Activated naive CD8-positive, alpha-beta T cell treated with anti-CD3 and anti-CD28 coated beads, Interleukin-2, amount 10 ng/mL, durations not matched to agents 7 days and 5 days (primary cell): Measurements from ENCODE around the gene TMEM87B. TPM values are rescaled to one million over a fixed set of nuclear protein-coding genes. Genes with fewer than 3 reads are reported as not detected.
A peak's percentile ranks its signal among the peaks of the same experiment; 100 is the strongest.

ENCODE experiments used
- ATAC-seq: fragments of 150-1000 bp; cut with Tn5 transposase; one replicate; pipeline ENCODE4 v1.10.0; 2021; ENCODE audit warnings: low read depth, moderate library complexity
- POLR2A ChIA-PET: fragments of 350-600 bp; sonication (Branson Sonifier 250); formaldehyde crosslinking; loops from one replicate; lab custom pipeline; 2021; ENCODE audit warnings: antibody characterized with exemption; lab: Charles Lee
- DNase-seq: peaks from one replicate; pipeline ENCODE4 v3.0.0; 2021
- H3K27ac Mint-ChIP-seq: one replicate; pipeline ENCODE4 v1.8.0; 2022; ENCODE audit warnings: mild to moderate bottlenecking, mixed read lengths
- H3K27me3 Mint-ChIP-seq: one replicate; pipeline ENCODE4 v1.8.0; 2022; ENCODE audit warnings: mild to moderate bottlenecking, moderate library complexity, mixed read lengths
- H3K36me3 Mint-ChIP-seq: one replicate; pipeline ENCODE4 v1.8.0; 2021; ENCODE audit warnings: mild to moderate bottlenecking, mixed read lengths
- H3K4me1 Mint-ChIP-seq: one replicate; pipeline ENCODE4 v1.8.0; 2021; ENCODE audit warnings: mixed read lengths
- H3K4me3 Mint-ChIP-seq: one replicate; pipeline ENCODE4 v1.8.0; 2022; ENCODE audit warnings: mild to moderate bottlenecking, moderate library complexity, mixed read lengths
- H3K9me3 Mint-ChIP-seq: one replicate; pipeline ENCODE4 v1.8.0; 2021; ENCODE audit warnings: mixed read lengths
- total RNA-seq, 2 experiments: library from RNA; stranded (reverse); gene quantifications; one replicate each; pipeline ENCODE4 v1.2.3, GENCODE V29; 2021

TMEM87B gene
- total RNA-seq = 10 to 100 TPM; 20.1 to 24.2 TPM

GRCh38 chr2:112054847-112055729, at the start of gene TMEM87B:
TSS of gene TMEM87B (plus strand) at chr2:112055269. CDS start at chr2:112055592, 323 bp downstream.
- POLR2A ChIA-PET = interaction anchor here (0.7 to 1.7 kb wide), 5 partner anchors 40 to 200 kb away, joined by 3 to 15 read pairs (median 5); partner anchors contain the start of genes ANAPC1 and ZC3H8
- DNase-seq (peak; percentile 96), ATAC-seq (peak; percentile 75)
- peaks cover 3% of the 10 kb centered on the region for H3K27me3 Mint-ChIP-seq
- H3K4me3 Mint-ChIP-seq = peak within 1 kb of the TSS; percentile 100
- H3K36me3 Mint-ChIP-seq = peaks cover 18% of the 10 kb centered on the region
- peaks cover 28% of the 10 kb centered on the region for H3K4me1 Mint-ChIP-seq
- peak within 1 kb of the TSS; percentile 100 for H3K27ac Mint-ChIP-seq
- H3K9me3 Mint-ChIP-seq = no peaks in the 10 kb centered on the region

- Mint-ChIP-seq H3K4me1 (peaks cover 16% of the 10 kb centered on the region), H3K4me3 (no peak overlapping the region), H3K36me3 (no peaks in the 10 kb centered on the region), H3K9me3 (peaks cover under 1% of the 10 kb centered on the region), H3K27ac (no peak overlapping the region), H3K27me3 (peaks cover 6% of the 10 kb centered on the region)
- no peak for ATAC-seq
- DNase-seq = no peak
- POLR2A ChIA-PET = no interaction called here
Observed at GRCh38 chr2:112005406-112006075, 49.5 kb upstream of the TMEM87B start.

- Mint-ChIP-seq H3K9me3 (no peaks in the 10 kb centered on the region), H3K4me3 (no peak overlapping the region), H3K27me3 (peaks cover 5% of the 10 kb centered on the region), H3K36me3 (no peaks in the 10 kb centered on the region), H3K27ac (no peak overlapping the region), H3K4me1 (peaks cover 12% of the 10 kb centered on the region)
- ATAC-seq = no peak
- POLR2A ChIA-PET = no interaction called here
- DNase-seq = no peak
Observed at GRCh38 chr2:112006076-112006410, 49.0 kb upstream of the TMEM87B start.

- POLR2A ChIA-PET = no interaction called here
- peaks cover 6% of the 10 kb centered on the region for H3K4me1 Mint-ChIP-seq
- no peak for ATAC-seq
- no peak overlapping the region for H3K4me3 Mint-ChIP-seq
- H3K27ac Mint-ChIP-seq = no peak overlapping the region
- DNase-seq = no peak
- no peaks in the 10 kb centered on the region for H3K9me3 Mint-ChIP-seq
- no peaks in the 10 kb centered on the region for H3K36me3 Mint-ChIP-seq
- peaks cover 2% of the 10 kb centered on the region for H3K27me3 Mint-ChIP-seq
Observed at GRCh38 chr2:112007493-112007892, 47.6 kb upstream of the TMEM87B start.

GRCh38 chr2:112008910-112009485, 46.1 kb upstream of the TMEM87B start:
- peaks cover 3% of the 10 kb centered on the region for H3K4me1 Mint-ChIP-seq
- POLR2A ChIA-PET = no interaction called here

GRCh38 chr2:112010751-112011150, 44.3 kb upstream of the TMEM87B start:
- Mint-ChIP-seq H3K4me3 (no peak overlapping the region), H3K4me1 (no peaks in the 10 kb centered on the region), H3K27me3 (peaks cover 5% of the 10 kb centered on the region), H3K27ac (no peak overlapping the region), H3K9me3 (no peaks in the 10 kb centered on the region), H3K36me3 (no peaks in the 10 kb centered on the region)
- ATAC-seq (no peak), DNase-seq (no peak)
- POLR2A ChIA-PET = no interaction called here

More at GRCh38 chr2:112008910-112009485, 46.1 kb upstream of the TMEM87B start:
- H3K9me3 Mint-ChIP-seq = no peaks in the 10 kb centered on the region
- no peak overlapping the region for H3K4me3 Mint-ChIP-seq
- no peak overlapping the region for H3K27ac Mint-ChIP-seq
- no peaks in the 10 kb centered on the region for H3K36me3 Mint-ChIP-seq
- no peak for DNase-seq
- ATAC-seq = no peak
- H3K27me3 Mint-ChIP-seq = peaks cover 2% of the 10 kb centered on the region

GRCh38 chr2:112012556-112012955, 42.5 kb upstream of the TMEM87B start:
- Mint-ChIP-seq H3K4me3 (no peak overlapping the region), H3K27me3 (peaks cover 18% of the 10 kb centered on the region), H3K27ac (no peak overlapping the region), H3K4me1 (no peaks in the 10 kb centered on the region), H3K36me3 (no peaks in the 10 kb centered on the region), H3K9me3 (no peaks in the 10 kb centered on the region)
- no peak for DNase-seq
- ATAC-seq = no peak
- POLR2A ChIA-PET = no interaction called here

GRCh38 chr2:112018846-112019245, 36.2 kb upstream of the TMEM87B start:
- Mint-ChIP-seq H3K4me3 (no peak overlapping the region), H3K4me1 (no peaks in the 10 kb centered on the region), H3K9me3 (no peaks in the 10 kb centered on the region), H3K36me3 (no peaks in the 10 kb centered on the region), H3K27me3 (peaks cover 22% of the 10 kb centered on the region), H3K27ac (no peak overlapping the region)
- ATAC-seq = no peak
- no peak for DNase-seq
- POLR2A ChIA-PET = no interaction called here

- no peaks in the 10 kb centered on the region for H3K9me3 Mint-ChIP-seq
- H3K27me3 Mint-ChIP-seq = peaks cover 22% of the 10 kb centered on the region
- ATAC-seq (no peak), DNase-seq (no peak)
- POLR2A ChIA-PET = no interaction called here
- no peak overlapping the region for H3K27ac Mint-ChIP-seq
- no peaks in the 10 kb centered on the region for H3K4me1 Mint-ChIP-seq
- H3K4me3 Mint-ChIP-seq = no peak overlapping the region
- H3K36me3 Mint-ChIP-seq = no peaks in the 10 kb centered on the region
Observed at GRCh38 chr2:112019569-112019982, 35.5 kb upstream of the TMEM87B start.

GRCh38 chr2:112020561-112020960, 34.5 kb upstream of the TMEM87B start:
- ATAC-seq (no peak), DNase-seq (no peak)
- no peaks in the 10 kb centered on the region for H3K9me3 Mint-ChIP-seq
- H3K4me3 Mint-ChIP-seq = no peak overlapping the region
- POLR2A ChIA-PET = no interaction called here
- no peaks in the 10 kb centered on the region for H3K4me1 Mint-ChIP-seq
- peaks cover 21% of the 10 kb centered on the region for H3K27me3 Mint-ChIP-seq
- no peak overlapping the region for H3K27ac Mint-ChIP-seq
- no peaks in the 10 kb centered on the region for H3K36me3 Mint-ChIP-seq

GRCh38 chr2:112021290-112021689, 33.8 kb upstream of the TMEM87B start:
- ATAC-seq = no peak
- Mint-ChIP-seq H3K36me3 (no peaks in the 10 kb centered on the region), H3K9me3 (no peaks in the 10 kb centered on the region), H3K27ac (no peak overlapping the region), H3K4me3 (no peak overlapping the region), H3K27me3 (peaks cover 14% of the 10 kb centered on the region), H3K4me1 (no peaks in the 10 kb centered on the region)
- no peak for DNase-seq
- POLR2A ChIA-PET = no interaction called here

- no peak for DNase-seq
- H3K27me3 Mint-ChIP-seq = peaks cover 9% of the 10 kb centered on the region
- POLR2A ChIA-PET = no interaction called here
Observed at GRCh38 chr2:112021781-112022231, 33.3 kb upstream of the TMEM87B start.

GRCh38 chr2:112023707-112024106, 31.4 kb upstream of the TMEM87B start:
- H3K36me3 Mint-ChIP-seq = no peaks in the 10 kb centered on the region
- DNase-seq (no peak), ATAC-seq (no peak)
- no peak overlapping the region for H3K27ac Mint-ChIP-seq
- H3K4me1 Mint-ChIP-seq = no peaks in the 10 kb centered on the region
- no peak overlapping the region for H3K4me3 Mint-ChIP-seq
- peaks cover 4% of the 10 kb centered on the region for H3K27me3 Mint-ChIP-seq
- POLR2A ChIA-PET = no interaction called here
- H3K9me3 Mint-ChIP-seq = no peaks in the 10 kb centered on the region

More at GRCh38 chr2:112021781-112022231, 33.3 kb upstream of the TMEM87B start:
- no peaks in the 10 kb centered on the region for H3K36me3 Mint-ChIP-seq
- H3K4me3 Mint-ChIP-seq = no peak overlapping the region
- no peaks in the 10 kb centered on the region for H3K4me1 Mint-ChIP-seq
- no peak overlapping the region for H3K27ac Mint-ChIP-seq
- no peak for ATAC-seq
- no peaks in the 10 kb centered on the region for H3K9me3 Mint-ChIP-seq
